CD4-positive, alpha-beta T cell treated with Interleukin-17A for 1 hour (primary cell): ENCODE data around the gene MSH5.
"Not testable (repeated sequence)": the region's sequence is repeated elsewhere in the genome, so short reads cannot be mapped to it uniquely, and the experiment has no call there.

Experiments used
- DNase-seq: peaks from one replicate; pipeline ENCODE4 v3.0.0-alpha.2; 2020

MSH5 gene

GRCh38 chr6:31780507-31781243 lies 40.9 kb downstream of the MSH5 start:
- no peak for DNase-seq

DNA sequence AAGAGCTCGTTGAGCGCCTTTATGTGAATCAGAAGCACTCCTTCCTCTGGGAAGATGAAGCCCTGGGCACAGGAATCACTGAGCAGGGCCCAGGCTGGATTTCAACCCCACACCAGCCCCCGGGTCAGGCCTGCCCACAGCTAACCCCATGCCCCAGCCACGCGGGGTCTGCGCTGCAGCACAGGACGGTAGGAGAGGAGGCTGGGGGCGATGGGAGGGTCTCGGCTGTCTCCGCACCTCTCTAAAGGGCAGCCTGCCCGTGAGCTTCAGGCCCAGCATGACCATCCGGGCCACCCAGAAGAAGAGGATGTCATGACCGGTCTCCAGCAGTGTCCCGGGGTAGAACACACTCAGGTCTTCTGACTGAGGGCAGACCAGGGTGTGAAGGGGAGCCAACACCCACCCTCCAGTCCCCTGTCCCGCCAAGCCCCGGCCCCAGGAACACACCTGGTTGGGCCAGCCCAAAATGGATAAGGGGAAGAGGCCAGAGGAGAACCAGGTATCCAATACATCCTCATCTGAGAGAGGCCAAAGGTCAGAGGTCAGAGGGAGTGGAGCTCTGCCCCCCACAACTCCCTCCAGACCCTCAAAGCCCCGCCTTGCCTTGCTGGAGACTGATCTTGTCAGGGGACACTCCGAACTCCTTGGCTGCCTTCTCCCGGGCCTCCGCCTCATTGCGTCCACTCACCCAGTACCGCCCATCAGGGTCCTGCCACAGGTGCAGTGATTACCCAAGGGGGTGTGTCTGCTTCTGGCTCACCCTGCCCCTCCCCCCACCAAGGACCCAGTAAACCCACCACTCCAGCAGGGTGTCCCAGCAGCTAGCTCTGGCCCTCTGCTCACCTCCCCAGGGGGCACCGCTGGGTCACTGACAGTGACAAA lies 41.7 kb downstream of the MSH5 start:
- no peak for DNase-seq

DNA sequence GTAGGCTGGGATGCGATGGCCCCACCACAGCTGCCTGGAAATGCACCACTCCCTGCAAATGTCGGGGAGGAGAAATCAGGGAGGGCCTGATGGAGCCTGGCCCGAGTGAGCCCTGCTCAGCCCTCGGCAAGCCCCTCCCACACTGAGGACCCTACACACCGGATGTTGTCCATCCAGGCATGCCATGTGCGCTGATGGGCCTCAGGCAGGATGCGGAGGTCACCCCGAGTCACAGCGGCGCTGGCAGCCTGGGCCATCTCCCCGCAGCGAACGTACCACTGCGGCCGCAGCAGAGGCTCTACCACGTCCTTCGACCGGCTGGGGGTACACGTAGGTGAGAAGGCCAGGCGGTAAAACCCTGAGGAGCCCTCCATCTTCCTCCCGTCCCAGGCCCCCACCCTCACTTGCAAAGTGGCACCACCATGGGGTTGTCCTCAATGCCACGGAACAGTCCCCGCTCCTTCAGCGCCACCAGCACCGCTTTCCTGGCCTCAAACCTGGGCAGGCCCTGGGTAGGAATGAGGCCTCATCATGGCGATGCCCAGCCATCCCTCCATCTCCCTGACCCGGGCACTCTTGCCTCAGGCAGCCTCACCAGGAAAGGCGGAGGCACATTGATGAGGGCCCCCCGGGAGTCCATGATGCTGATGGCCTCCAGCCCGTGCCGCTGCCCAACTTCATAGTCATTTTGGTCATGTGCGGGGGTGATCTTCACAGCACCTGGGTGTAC lies 42.5 kb downstream of the MSH5 start:
- no peak for DNase-seq

DNA sequence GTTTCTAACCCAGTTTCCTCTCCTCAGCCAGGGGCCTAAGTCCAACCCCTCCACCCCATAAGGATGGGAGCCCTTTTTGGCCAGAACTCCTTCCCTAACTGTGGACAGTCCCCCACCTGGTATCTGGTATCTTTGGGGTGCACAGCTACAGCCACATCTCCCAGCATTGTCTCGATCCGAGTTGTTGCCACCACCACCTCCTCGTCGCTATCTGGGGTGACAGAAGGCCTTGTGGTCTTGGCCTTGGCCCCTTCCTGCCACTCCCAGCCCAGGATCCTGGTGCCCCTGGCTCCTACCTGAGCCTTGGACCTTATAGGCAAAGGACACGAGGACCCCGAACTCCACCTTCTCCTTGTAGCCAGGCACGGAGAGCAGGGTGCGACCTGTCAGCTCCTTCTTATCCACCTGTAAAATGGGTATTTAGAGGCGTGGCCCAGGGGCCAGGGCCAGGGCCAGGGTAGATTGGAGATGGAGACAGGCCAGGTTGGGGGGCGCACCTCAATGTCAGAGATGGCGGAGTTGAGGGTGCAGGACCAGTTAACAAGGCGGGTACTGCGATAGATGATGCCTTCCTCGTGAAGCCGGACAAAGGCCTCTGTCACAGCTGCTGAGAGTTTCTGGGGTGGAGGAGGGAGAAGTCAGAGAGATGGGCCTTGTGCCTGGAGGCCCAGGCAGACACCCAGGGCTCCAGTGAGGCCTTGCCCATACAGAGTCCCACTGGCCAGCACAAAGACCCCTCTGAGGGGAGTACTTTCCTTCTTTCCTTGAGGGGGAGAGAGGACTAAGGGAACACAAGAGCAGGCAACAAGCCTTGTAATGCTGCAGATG lies 44.5 kb downstream of the MSH5 start:
- DNase-seq: no peak

GRCh38 chr6:31785475-31785874 lies 45.7 kb downstream of the MSH5 start:
- DNase-seq: no peak

- DNase-seq: peak; percentile 46
Observed at GRCh38 chr6:31791324-31792089, 51.7 kb downstream of the MSH5 start.

DNA sequence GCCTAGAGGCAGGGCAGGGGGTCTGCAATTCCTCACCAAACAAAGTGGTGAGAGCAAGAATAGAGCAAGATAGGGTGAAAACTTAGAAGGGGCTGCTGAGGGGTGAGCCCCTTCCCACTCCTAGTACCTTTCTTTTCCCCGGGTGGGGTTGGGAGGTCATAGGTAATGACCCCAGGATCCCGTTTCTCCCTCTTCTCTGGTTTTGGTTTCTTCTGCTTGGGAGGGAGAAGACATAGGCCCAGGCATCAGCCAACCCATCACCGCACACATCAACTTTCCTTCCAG lies 52.2 kb downstream of the MSH5 start:
- no peak for DNase-seq

- DNase-seq: no peak
Observed at GRCh38 chr6:31792761-31793171, 53.0 kb downstream of the MSH5 start.

GRCh38 chr6:31793927-31794245 lies 54.1 kb downstream of the MSH5 start:
- DNase-seq: not testable (repeated sequence)

- peak; percentile 32 for DNase-seq
Observed at GRCh38 chr6:31794294-31794865, 54.6 kb downstream of the MSH5 start.

- DNase-seq: no peak
Observed at GRCh38 chr6:31794866-31795615, 55.2 kb downstream of the MSH5 start.

GRCh38 chr6:31795616-31796298 lies 56.0 kb downstream of the MSH5 start, which contains the start of gene VARS1:
Gene VARS1 (minus strand): TSS chr6:31795752. CDS start chr6:31795217, 535 bp downstream.
- peak; percentile 89 for DNase-seq

GRCh38 chr6:31796993-31797385 lies 57.2 kb downstream of the MSH5 start:
- DNase-seq: no peak

DNA sequence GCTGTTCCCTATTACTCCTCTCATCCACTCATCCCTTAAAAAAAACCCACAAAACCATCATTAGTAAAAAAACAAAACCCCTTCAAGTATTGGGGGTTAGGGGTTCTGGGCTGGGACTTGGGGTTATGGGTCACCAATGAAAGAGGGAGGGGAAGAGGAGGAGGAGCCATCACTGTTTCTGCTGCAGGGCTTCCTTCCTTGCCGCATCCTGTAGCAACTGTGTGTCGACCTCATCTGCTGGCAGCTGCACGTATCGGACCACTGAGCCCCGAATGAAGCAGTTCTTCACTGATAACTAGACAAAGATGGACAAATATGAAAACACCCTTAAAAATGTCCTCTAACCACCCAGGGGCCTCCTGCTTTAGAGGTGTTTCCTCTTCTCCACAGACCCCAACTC lies 57.8 kb downstream of the MSH5 start:
- peak; percentile 64 for DNase-seq

- no peak for DNase-seq
Observed at GRCh38 chr6:31799781-31800180, 60.0 kb downstream of the MSH5 start.

DNA sequence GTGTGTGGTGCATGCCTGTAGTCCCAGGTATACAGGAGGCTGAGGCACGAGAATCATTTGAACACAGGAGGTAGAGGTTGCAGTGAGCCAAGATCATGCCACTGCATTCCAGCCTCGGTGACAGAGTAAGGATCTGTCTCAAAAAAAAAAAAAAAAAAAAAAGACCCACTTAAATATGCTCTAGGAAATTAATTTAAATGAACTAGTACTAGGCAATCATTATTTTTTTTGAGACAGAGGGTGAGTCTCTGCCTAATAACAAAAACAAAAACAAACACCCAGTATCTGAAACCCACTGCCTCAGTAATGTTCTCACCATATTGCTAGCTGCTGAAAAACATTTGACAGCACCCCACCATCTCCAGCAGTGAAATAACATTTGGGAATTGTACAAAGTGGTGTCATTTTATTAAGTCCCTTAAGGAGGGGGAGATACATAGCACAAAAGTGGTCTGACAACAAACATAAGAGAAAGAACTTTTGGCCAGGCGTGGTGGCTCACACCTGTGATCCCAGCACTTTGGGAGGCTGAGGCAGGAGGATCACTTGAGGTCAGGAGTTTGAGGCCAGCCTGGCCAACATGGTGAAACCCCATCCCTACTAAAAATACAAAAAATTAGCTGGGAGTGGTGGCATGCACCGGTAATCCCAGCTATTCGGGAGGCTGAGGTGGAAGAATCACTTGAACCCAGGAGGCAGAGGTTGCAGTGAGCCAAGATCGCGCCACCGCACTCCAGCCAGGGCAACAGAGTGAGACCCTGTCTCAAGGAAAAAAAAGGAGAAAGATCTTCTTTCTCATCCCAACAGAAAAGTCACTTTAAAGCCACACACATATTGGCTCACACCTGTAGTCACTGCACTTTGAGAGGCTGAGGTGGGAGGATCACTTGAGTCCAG lies 61.5 kb downstream of the MSH5 start:
- DNase-seq: not testable (repeated sequence)

- DNase-seq: no peak
Observed at GRCh38 chr6:31805939-31806469, 66.2 kb downstream of the MSH5 start.

DNA sequence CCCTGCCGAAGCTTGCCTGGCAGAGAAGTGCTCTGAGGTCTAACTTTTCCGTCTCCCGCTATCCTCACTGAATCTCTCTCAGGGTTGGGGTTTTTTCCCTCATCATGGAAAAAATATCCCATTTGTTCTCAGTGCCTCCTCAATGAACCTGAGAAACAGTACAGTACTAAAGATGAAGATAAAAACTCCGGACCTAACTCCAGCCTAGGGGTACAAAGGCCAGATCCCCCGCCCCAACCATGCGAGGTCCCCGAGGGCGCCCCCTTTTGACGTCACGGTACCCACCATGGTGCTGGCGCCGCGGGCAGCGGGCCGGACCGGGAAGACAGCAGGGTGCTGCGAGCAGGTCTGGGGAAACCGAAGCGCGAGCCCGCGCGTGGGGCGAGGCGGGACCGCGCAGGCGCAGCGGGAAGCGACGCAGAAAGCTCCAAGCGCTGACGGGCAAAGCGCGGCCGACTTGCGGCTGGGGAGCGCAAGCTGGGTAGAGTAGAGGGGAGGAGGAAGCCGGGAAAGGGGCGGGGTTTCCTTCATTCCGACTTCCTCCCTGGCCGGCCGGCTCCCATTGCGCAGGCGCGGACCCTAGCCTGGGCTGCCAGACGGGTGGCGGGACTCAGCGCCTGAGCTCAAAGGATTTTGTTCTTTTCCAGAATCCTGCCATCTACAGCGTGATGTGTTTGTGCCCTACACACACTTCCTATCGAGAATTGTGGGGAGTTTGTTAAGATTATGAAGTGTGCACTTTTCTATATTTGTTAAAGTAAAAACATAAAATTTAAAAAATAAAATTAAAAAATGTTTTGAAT lies 66.9 kb downstream of the MSH5 start, which contains the start of gene LSM2:
Gene LSM2, minus strand, starts transcription at position 497 of the 803 bp plus-strand sequence. Its CDS starts 209 bp downstream, at position 288.
- peak; percentile 97 for DNase-seq
